Subcutaneous preadipocyte (primary cell): ENCODE data around the gene FKBP10. TPM values are rescaled to one million over a fixed set of nuclear protein-coding genes. Genes with fewer than 3 reads are reported as not detected.

Source experiments
- small RNA-seq: library from RNA; depleted of rRNA; stranded (forward); fragments of <200 nt; gene quantifications from one replicate; pipeline ENCODE3, GENCODE V24; 2012
- total RNA-seq: library from RNA; depleted of rRNA; stranded (reverse); fragments of >200 nt; gene quantifications from 2 replicates; pipeline ENCODE4 v1.2.3, GENCODE V29; 2012

Gene FKBP10
- 239 and 240 TPM in 2 replicates for total RNA-seq

GRCh38 chr17:41812381-41813151 lies at the start of gene FKBP10:
Gene FKBP10 (plus strand): TSS chr17:41813004. CDS start chr17:41813035, 31 bp downstream.

GRCh38 chr17:41786227-41787020 lies 26.4 kb upstream of the FKBP10 start, which contains the start of gene JUP:
Gene JUP (minus strand): TSS chr17:41786711. CDS start chr17:41771854, 14,857 bp downstream.

GRCh38 chr17:41811549-41812380 lies 1.0 kb upstream of the FKBP10 start, which contains the start of gene P3H4:
Gene P3H4 (minus strand): TSS chr17:41811949. CDS start chr17:41811915, 34 bp downstream.

GRCh38 chr17:41835800-41836549 lies 23.2 kb downstream of the FKBP10 start, which contains the start of gene NT5C3B:
Gene NT5C3B (minus strand): TSS chr17:41836232. CDS start chr17:41836193, 39 bp downstream.

GRCh38 chr17:41837761-41838538 lies 25.1 kb downstream of the FKBP10 start, which contains the start of gene KLHL10:
Gene KLHL10 (plus strand): TSS chr17:41837825. CDS start chr17:41837933, 108 bp downstream.

GRCh38 chr17:41864836-41865595 lies 52.2 kb downstream of the FKBP10 start, which contains the start of gene KLHL11:
Gene KLHL11 (minus strand): TSS chr17:41865423. CDS start chr17:41865370, 53 bp downstream.

Small RNA genes within 50 kb of the gene (small RNA-seq; reads per million reads assigned to genes)
- gene AC125257.2 = not detected

Other genes starting within 250 kb of the FKBP10 start
- not detected in 2 replicates for gene KRT9, start 240.9 kb upstream of the FKBP10 start, total RNA-seq
- 0.59 TPM in 1 of 2 replicates, not detected in the other for gene KRT14, start 226.1 kb upstream of the FKBP10 start, total RNA-seq
- gene KRT16, start 200.2 kb upstream of the FKBP10 start, total RNA-seq = not detected in 2 replicates
- gene KRT17, start 188.4 kb upstream of the FKBP10 start, total RNA-seq = 1.2 and 1.8 TPM in 2 replicates
- 55.1 and 55.7 TPM in 2 replicates for gene EIF1, start 124.1 kb upstream of the FKBP10 start, total RNA-seq
- not detected in 2 replicates for gene GAST, start 100.7 kb upstream of the FKBP10 start, total RNA-seq
- gene HAP1, start 78.4 kb upstream of the FKBP10 start, total RNA-seq = not detected in 2 replicates
- 0.98 and 3.7 TPM in 2 replicates for gene JUP, start 26.3 kb upstream of the FKBP10 start, total RNA-seq
- 38.6 and 42.0 TPM in 2 replicates for gene P3H4, start 1.1 kb upstream of the FKBP10 start, total RNA-seq
- 43.4 and 61.7 TPM in 2 replicates for gene NT5C3B, start 23.2 kb downstream of the FKBP10 start, total RNA-seq
- under 0.01 and 0.37 TPM in 2 replicates for gene KLHL10, start 24.8 kb downstream of the FKBP10 start, total RNA-seq
- 19.1 and 30.3 TPM in 2 replicates for gene KLHL11, start 52.4 kb downstream of the FKBP10 start, total RNA-seq
- gene ACLY, start 105.9 kb downstream of the FKBP10 start, total RNA-seq = 233 and 404 TPM in 2 replicates
- gene ODAD4, start 117.6 kb downstream of the FKBP10 start, total RNA-seq = 0.37 and 0.59 TPM in 2 replicates
- 48.5 and 54.0 TPM in 2 replicates for gene CNP, start 153.8 kb downstream of the FKBP10 start, total RNA-seq
- 64.3 and 78.8 TPM in 2 replicates for gene DNAJC7, start 204.4 kb downstream of the FKBP10 start, total RNA-seq
- 19.5 and 26.0 TPM in 2 replicates for gene NKIRAS2, start 207.1 kb downstream of the FKBP10 start, total RNA-seq
- under 0.01 and 0.37 TPM in 2 replicates for gene C17orf113, start 237.6 kb downstream of the FKBP10 start, total RNA-seq